MM.1S (cell line): ENCODE data around the gene ANK2.

Experiments
- DNase-seq: peaks from one replicate; pipeline ENCODE4 v3.0.0-alpha.2; 2015
- H2AFZ ChIP-seq: fragments of 300-600 bp; sonication (generic); 2 replicates; pipeline ENCODE4 v1.6.0; 2016; ENCODE audit warnings: antibody characterized with exemption, low read length
- H3F3A ChIP-seq: fragments of 300-600 bp; sonication (generic); 2 replicates; pipeline ENCODE4 v1.6.1; 2016; ENCODE audit warnings: mild to moderate bottlenecking, antibody characterized with exemption, low read length, moderate library complexity, mixed read lengths; ENCODE audit not compliant: insufficient read depth
- H3K27ac ChIP-seq: fragments of 300-600 bp; sonication (generic); 2 replicates; pipeline ENCODE4 v1.5.1; 2016; ENCODE audit warnings: mild to moderate bottlenecking, low read length
- H3K27me3 ChIP-seq: fragments of 300-600 bp; sonication (generic); replicated peaks from 2 replicates; pipeline ENCODE4 v1.6.0; 2016; ENCODE audit warnings: low read length; ENCODE audit not compliant: insufficient read depth
- H3K36me3 ChIP-seq: fragments of 300-600 bp; sonication (generic); replicated peaks from 2 replicates; pipeline ENCODE4 v1.6.1; 2016; ENCODE audit warnings: mild to moderate bottlenecking, low read length, mixed read lengths; ENCODE audit not compliant: insufficient read depth
- H3K4me1 ChIP-seq: fragments of 300-600 bp; sonication (generic); 2 replicates; pipeline ENCODE4 v1.6.1; 2016; ENCODE audit warnings: low read length, mixed read lengths
- H3K4me2 ChIP-seq: fragments of 300-600 bp; sonication (generic); 2 replicates; pipeline ENCODE4 v1.6.0; 2016; ENCODE audit warnings: low read depth, low read length
- H3K4me3 ChIP-seq: fragments of 300-600 bp; sonication (generic); 2 replicates; pipeline ENCODE4 v1.5.1; 2016; ENCODE audit warnings: low read length, mixed read lengths
- H3K79me2 ChIP-seq: fragments of 300-600 bp; sonication (generic); 2 replicates; pipeline ENCODE4 v1.6.1; 2016; ENCODE audit warnings: mixed run types, low read length, mixed read lengths
- H3K9ac ChIP-seq: fragments of 300-600 bp; sonication (generic); 2 replicates; pipeline ENCODE4 v1.6.1; 2016; ENCODE audit warnings: low read length, mixed read lengths
- H3K9me2 ChIP-seq: fragments of 300-600 bp; sonication (generic); replicated peaks from 2 replicates; pipeline ENCODE4 v1.6.1; 2016; ENCODE audit warnings: mild to moderate bottlenecking, low read length, mixed read lengths; ENCODE audit not compliant: insufficient read depth
- H3K9me3 ChIP-seq: fragments of 300-600 bp; sonication (generic); replicated peaks from 2 replicates; pipeline ENCODE4 v1.6.1; 2016; ENCODE audit warnings: mild to moderate bottlenecking, low read length, mixed read lengths; ENCODE audit not compliant: insufficient read depth
- H4K20me1 ChIP-seq: fragments of 300-600 bp; sonication (generic); 2 replicates; pipeline ENCODE4 v1.6.1; 2016; ENCODE audit warnings: mild to moderate bottlenecking, low read length, moderate library complexity, mixed read lengths; ENCODE audit not compliant: insufficient read depth
- CTCF ChIP-seq: fragments of 300-600 bp; sonication (generic); IDR thresholded peaks from 2 replicates; pipeline ENCODE4 v1.5.1; 2016; ENCODE audit warnings: antibody characterized with exemption, low read length, mixed read lengths
- EZH2 ChIP-seq: fragments of 300-600 bp; sonication (generic); optimal IDR thresholded peaks from 2 replicates; pipeline ENCODE3; 2017; ENCODE audit warnings: low read depth, mild to moderate bottlenecking, antibody characterized with exemption, low read length, mixed read lengths
- EZH2phosphoT487 ChIP-seq: fragments of 300-600 bp; sonication (generic); IDR thresholded peaks from 2 replicates; pipeline ENCODE4 v1.6.1; 2018; ENCODE audit warnings: antibody characterized with exemption, low read length

ANK2 gene

GRCh38 chr4:113404167-113404571 is 354.7 kb downstream of the ANK2 start:
- no peaks in the 10 kb centered on the region for H3K4me1 ChIP-seq
- H3K79me2 ChIP-seq: no peaks in the 10 kb centered on the region
- no peak overlapping the region for H3K4me2 ChIP-seq
- no peaks in the 10 kb centered on the region for H3F3A ChIP-seq
- no peaks in the 10 kb centered on the region for H3K9me3 ChIP-seq
- H3K36me3 ChIP-seq: no peaks in the 10 kb centered on the region
- no peaks in the 10 kb centered on the region for H3K27me3 ChIP-seq
- no peaks in the 10 kb centered on the region for H4K20me1 ChIP-seq
- no peak for DNase-seq
- no peak overlapping the region for H3K4me3 ChIP-seq
- TF ChIP-seq EZH2 (no peak), CTCF (no peak), EZH2phosphoT487 (no peak)
- no peak overlapping the region for H3K27ac ChIP-seq
- no peak overlapping the region for H3K9ac ChIP-seq
- H2AFZ ChIP-seq: no peak overlapping the region
- H3K9me2 ChIP-seq: no peaks in the 10 kb centered on the region

- DNase-seq: no peak
- H3K4me2 ChIP-seq: no peak overlapping the region
- H3K4me1 ChIP-seq: no peaks in the 10 kb centered on the region
- no peak overlapping the region for H3K27ac ChIP-seq
- no peaks in the 10 kb centered on the region for H3K9me3 ChIP-seq
- no peaks in the 10 kb centered on the region for H3K36me3 ChIP-seq
- H3K79me2 ChIP-seq: no peaks in the 10 kb centered on the region
- no peak overlapping the region for H3K4me3 ChIP-seq
- H3K27me3 ChIP-seq: no peaks in the 10 kb centered on the region
- no peaks in the 10 kb centered on the region for H3K9me2 ChIP-seq
- no peaks in the 10 kb centered on the region for H3F3A ChIP-seq
- H3K9ac ChIP-seq: no peak overlapping the region
- H4K20me1 ChIP-seq: no peaks in the 10 kb centered on the region
- H2AFZ ChIP-seq: no peak overlapping the region
- TF ChIP-seq EZH2: no peak
- no peak for TF ChIP-seq CTCF
- no peak for TF ChIP-seq EZH2phosphoT487
Measured at GRCh38 chr4:113404841-113405240, 355.4 kb downstream of the ANK2 start.

GRCh38 chr4:113405874-113406722 is 356.6 kb downstream of the ANK2 start:
- Histone ChIP-seq H3F3A (no peaks in the 10 kb centered on the region), H3K9ac (no peak overlapping the region), H4K20me1 (no peaks in the 10 kb centered on the region), H3K4me2 (no peak overlapping the region), H2AFZ (no peak overlapping the region), H3K4me3 (no peak overlapping the region), H3K9me2 (no peaks in the 10 kb centered on the region), H3K27ac (no peak overlapping the region), H3K79me2 (no peaks in the 10 kb centered on the region), H3K27me3 (no peaks in the 10 kb centered on the region), H3K36me3 (no peaks in the 10 kb centered on the region), H3K9me3 (no peaks in the 10 kb centered on the region), H3K4me1 (peaks cover 8% of the 10 kb centered on the region)
- no peak for TF ChIP-seq CTCF
- no peak for DNase-seq
